Pancreas (tissue), 10 donors: ENCODE data around the gene COG2. TPM values are rescaled to one million over a fixed set of nuclear protein-coding genes. Genes with fewer than 3 reads are reported as not detected.

Source experiments
- ATAC-seq, 4 donors: fragments of 200-7000 bp; cut with Tn5 transposase; one replicate each; pipeline versions ENCODE4 v1.8.0 to v1.9.1; 2020; ENCODE audit warnings: mild to moderate bottlenecking in 4 of 4, moderate library complexity in 4 of 4
- DNase-seq, 6 donors: peaks; one replicate each; pipeline ENCODE4 v3.0.0-alpha.2; 2020
- FAIRE-seq: peaks from 2 replicates; lab custom pipeline; 2012; peaks lifted over from hg19 to GRCh38; lab: Jason Lieb, UNC
- H3K27ac ChIP-seq, 4 donors: fragments of 200-600 bp; sonication (generic); 1 replicate in 3 of 4; 2 replicates in 1 of 4; pipeline versions ENCODE4 v1.5.0 to v1.8.0; 2020
- H3K27me3 ChIP-seq, 4 donors: fragments of 200-600 bp; one replicate each; pipeline ENCODE4 v1.8.0; 2021
- H3K36me3 ChIP-seq, 3 donors: fragments of 200-600 bp; sonication (generic) in 1 of 3; one replicate each; pipeline versions ENCODE4 v1.5.0 to v1.8.0; 2020 to 2021
- H3K4me1 ChIP-seq, 3 donors: fragments of 200-600 bp; one replicate each; pipeline ENCODE4 v1.8.0; 2021
- H3K4me3 ChIP-seq, 4 donors: fragments of 200-600 bp; sonication (generic) in 2 of 4; one replicate each; pipeline versions ENCODE4 v1.5.0 to v1.8.0; 2020 to 2021
- H3K9me3 ChIP-seq, 4 donors: fragments of 200-600 bp; one replicate each; pipeline ENCODE4 v1.8.0; 2021
- CTCF ChIP-seq, 4 donors: fragments of 200-600 bp; sonication (generic) in 3 of 4; IDR thresholded peaks; one replicate each; pipeline versions ENCODE4 v1.5.0 to v1.8.0; 2021; ENCODE audit warnings: antibody characterized with exemption in 4 of 4
- WGBS, 2 donors: extraction: QIAGEN DNeasy Blood & Tissue Kit; methylation state at CpG; one replicate each; pipeline ENCODE4 v1.1.7; 2013; 5-methylcytosine and 5-hydroxymethylcytosine counted together
- intact Hi-C, 3 donors: fragments of 100-400 bp; cut with DNase I; formaldehyde crosslinking; loops; one replicate each; pipeline versions ENCODE4 v1.11.1 to v1.14.2; 2022
- polyA plus RNA-seq, 2 donors: library from polyadenylated mRNA; stranded (reverse); fragments of 200-250 nt; gene quantifications; one replicate each; pipeline ENCODE4 v1.2.3, GENCODE V29; 2013
- total RNA-seq, 6 donors: library from RNA; stranded (reverse); fragmentation: NEBNext Ultra II Directional in 4 of 6; extraction: Animal tissue kit (Norgen Biotek cat#: 25700) in 4 of 6; gene quantifications; one replicate each; pipeline versions ENCODE4 v1.2.1 to v1.2.4, GENCODE V29; 2021 to 2023
- donor health status: healthy with polysubstance abuse.
- donor health status: DM: no; HTN: no; CAD: no; lungs with moderate emphysema.
- donor health status: DM: no; HTN: no; CAD: no.
- donor health status: control.
- donor health status: control.
- donor health status: Bipolar disorder and iron deficiency.
- donor health status: DM: yes; HTN: yes; CAD: no.
- donor health status: DM: no; HTN: no; CAD: no.
- donor health status: DM: no; HTN: no; CAD: no.
- donor health status: DM: yes; HTN: yes; CAD: no.

COG2 gene
- total and polyA plus RNA-seq, 8 donors: 6.5 to 17.1 (median 14.5) TPM

- no peak for TF ChIP-seq CTCF (IDR thresholded peaks at IDR 0.05)
- DNase-seq (no peak), ATAC-seq (no peak), FAIRE-seq (no peak)
- 86 to 91% methylated on average over 3 of the region's 3 CpGs for WGBS, 2 donors
- no peaks in the 10 kb centered on the region for H3K36me3 ChIP-seq
- intact Hi-C loops: no loop called here
- H3K9me3 ChIP-seq: no peaks in the 10 kb centered on the region
- H3K4me3 ChIP-seq: no peak overlapping the region
- no peaks in the 10 kb centered on the region for H3K4me1 ChIP-seq
- no peaks in the 10 kb centered on the region for H3K27me3 ChIP-seq
- H3K27ac ChIP-seq: no peak overlapping the region
Measured at GRCh38 chr1:230737622-230738262, 95.5 kb downstream of the COG2 start.

- no peaks in the 10 kb centered on the region for H3K27me3 ChIP-seq
- WGBS, 2 donors: 89 to 90% methylated on average over 12 of the region's 12 CpGs
- H3K4me3 ChIP-seq: no peak overlapping the region
- H3K9me3 ChIP-seq: no peaks in the 10 kb centered on the region
- FAIRE-seq (no peak), DNase-seq (no peak), ATAC-seq (no peak)
- no peaks in the 10 kb centered on the region for H3K36me3 ChIP-seq
- H3K27ac ChIP-seq: no peak overlapping the region
- intact Hi-C loops: no loop called here
- H3K4me1 ChIP-seq: no peaks in the 10 kb centered on the region
- TF ChIP-seq CTCF (IDR thresholded peaks at IDR 0.05): no peak
Measured at GRCh38 chr1:230739564-230740290, 97.4 kb downstream of the COG2 start.

Other genes starting within 250 kb of the COG2 start
- gene PGBD5, start 216.1 kb upstream of the COG2 start, total RNA-seq: 10 to 100 TPM in 4 of 6 donors, 1 to 10 TPM in 2; 6.2 to 17.2 (median 13.3) TPM
- gene PGBD5, start 216.1 kb upstream of the COG2 start, polyA plus RNA-seq: 1 to 10 TPM; 2.8 to 7.4 TPM
- gene AGT, start 71.6 kb downstream of the COG2 start, total RNA-seq: 10 to 100 TPM in 2 of 6 donors, 1 to 10 TPM in 4; 1.1 to 23.4 (median 9.1) TPM
- gene AGT, start 71.6 kb downstream of the COG2 start, polyA plus RNA-seq: 1 to 10 TPM; 8.2 to 8.4 TPM
- under 1 TPM in 3 of 6 donors, not detected in 3; 0.08 to 0.73 (median 0.28) TPM for gene CAPN9, start 104.9 kb downstream of the COG2 start, total RNA-seq
- gene CAPN9, start 104.9 kb downstream of the COG2 start, polyA plus RNA-seq: not detected
- 10 to 100 TPM; 17.7 to 35.3 (median 22.2) TPM for gene C1orf198, start 226.0 kb downstream of the COG2 start, total RNA-seq
- 10 to 100 TPM; 16.5 to 19.4 TPM for gene C1orf198, start 226.0 kb downstream of the COG2 start, polyA plus RNA-seq